ENCODE data around the gene ANKRD18B.
"Not testable (repeated sequence)": the region's sequence is repeated elsewhere in the genome, so short reads cannot be mapped to it uniquely, and the experiment has no call there.

DNA sequence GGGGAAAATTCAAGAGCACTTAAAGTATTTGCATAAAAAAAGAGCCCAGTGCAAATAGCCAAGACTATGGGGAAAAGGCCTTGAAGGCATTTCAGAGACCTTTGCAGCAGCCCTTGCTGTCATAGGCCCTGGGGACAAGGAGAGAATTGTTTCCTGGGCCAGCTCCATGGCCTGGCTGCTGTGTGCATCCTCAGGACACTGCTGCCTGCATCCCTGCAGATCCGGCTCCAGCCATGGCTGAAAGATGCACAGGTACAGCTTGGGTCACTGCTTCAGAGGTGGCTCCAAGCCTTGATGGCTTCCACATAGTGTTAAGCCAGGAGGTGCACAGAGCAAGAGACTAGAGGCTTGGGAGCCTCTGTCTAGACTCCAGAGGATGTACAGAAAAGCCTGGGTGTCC lies 55.9 kb downstream of the ANKRD18B start:
- TF ChIP-seq, protein P1, sequence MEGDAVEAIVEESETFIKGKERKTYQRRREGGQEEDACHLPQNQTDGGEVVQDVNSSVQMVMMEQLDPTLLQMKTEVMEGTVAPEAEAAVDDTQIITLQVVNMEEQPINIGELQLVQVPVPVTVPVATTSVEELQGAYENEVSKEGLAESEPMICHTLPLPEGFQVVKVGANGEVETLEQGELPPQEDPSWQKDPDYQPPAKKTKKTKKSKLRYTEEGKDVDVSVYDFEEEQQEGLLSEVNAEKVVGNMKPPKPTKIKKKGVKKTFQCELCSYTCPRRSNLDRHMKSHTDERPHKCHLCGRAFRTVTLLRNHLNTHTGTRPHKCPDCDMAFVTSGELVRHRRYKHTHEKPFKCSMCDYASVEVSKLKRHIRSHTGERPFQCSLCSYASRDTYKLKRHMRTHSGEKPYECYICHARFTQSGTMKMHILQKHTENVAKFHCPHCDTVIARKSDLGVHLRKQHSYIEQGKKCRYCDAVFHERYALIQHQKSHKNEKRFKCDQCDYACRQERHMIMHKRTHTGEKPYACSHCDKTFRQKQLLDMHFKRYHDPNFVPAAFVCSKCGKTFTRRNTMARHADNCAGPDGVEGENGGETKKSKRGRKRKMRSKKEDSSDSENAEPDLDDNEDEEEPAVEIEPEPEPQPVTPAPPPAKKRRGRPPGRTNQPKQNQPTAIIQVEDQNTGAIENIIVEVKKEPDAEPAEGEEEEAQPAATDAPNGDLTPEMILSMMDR (IDR thresholded peaks at IDR 0.05 in 8 of 11, conservative IDR thresholded peaks at IDR 0.05 in 3 of 11), result not testable (repeated sequence)
- not testable (repeated sequence) for TF ChIP-seq POLR2AphosphoS5 (IDR thresholded peaks at IDR 0.05)

Data from spleen (tissue), 7 donors.